Measurements from ENCODE around the gene RNF167.

RNF167 gene

DNA sequence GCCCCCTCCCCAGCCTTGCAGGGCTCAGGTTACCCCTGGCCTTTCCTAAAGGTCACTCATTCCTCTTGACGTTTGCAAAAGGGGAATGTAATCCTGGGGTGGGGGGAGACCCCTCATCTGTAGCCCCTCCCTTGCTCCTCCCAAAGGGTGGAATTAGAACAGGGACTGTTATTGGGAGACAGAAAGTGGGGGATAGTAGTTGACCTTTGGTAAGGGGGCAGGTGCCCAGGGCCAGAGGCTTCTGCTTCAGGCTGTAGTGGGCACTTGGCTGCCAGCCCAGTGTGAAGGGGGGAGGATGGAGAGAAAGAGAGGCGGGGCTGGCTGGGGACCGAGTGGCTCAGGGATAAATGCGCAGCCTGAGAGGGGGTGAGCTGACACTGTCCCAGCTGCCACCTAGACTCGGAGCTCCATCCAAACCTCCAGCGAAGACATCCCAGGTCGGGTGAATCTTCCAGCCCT, 10.7 kb downstream of the RNF167 start, which contains the start of gene ENO3:
Gene ENO3, plus strand, starts transcription at position 374 of the 459 bp plus-strand sequence. CDS start 711 bp downstream, outside the sequence.
- no peak for DNase-seq

DNA sequence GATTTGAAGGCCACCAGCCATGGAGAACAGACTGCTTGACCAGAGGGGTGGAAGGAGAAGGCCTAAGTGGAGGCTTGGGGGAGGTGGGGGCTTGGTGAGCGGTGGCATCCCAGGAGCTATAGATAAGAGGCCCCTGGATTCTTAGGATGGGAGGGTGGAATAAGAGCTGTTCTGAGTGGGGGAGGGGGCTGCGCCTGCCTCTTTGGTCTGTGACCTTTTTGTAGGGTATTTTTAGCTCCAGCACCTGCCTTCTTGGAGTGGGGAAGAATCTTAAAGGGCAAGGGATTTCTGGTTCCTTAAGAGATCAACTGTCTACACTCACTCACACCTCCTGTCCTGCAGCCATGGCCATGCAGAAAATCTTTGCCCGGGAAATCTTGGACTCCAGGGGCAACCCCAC, 11.4 kb downstream of the RNF167 start:
- no peak for DNase-seq

DNA sequence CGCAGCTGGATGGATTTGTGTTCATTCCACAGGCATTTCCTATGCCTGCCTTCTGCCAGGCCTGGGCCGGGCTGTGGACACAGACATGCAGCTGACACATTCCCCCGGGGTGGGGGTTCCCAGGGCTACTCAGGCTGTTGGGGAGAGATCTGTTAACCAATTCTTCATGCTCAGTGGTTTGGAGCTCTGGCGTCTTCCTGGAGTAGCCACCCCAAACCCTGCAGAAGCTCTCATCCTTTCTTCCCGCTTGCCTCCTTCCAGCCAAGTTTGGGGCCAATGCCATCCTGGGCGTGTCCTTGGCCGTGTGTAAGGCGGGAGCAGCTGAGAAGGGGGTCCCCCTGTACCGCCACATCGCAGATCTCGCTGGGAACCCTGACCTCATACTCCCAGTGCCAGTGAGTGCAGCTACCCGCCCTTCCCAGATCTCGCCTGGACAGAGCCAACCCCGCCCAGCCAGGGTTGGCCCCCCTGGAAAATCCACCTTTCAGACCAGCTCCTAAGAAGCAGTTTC, 13.4 kb downstream of the RNF167 start:
- no peak for DNase-seq

DNA sequence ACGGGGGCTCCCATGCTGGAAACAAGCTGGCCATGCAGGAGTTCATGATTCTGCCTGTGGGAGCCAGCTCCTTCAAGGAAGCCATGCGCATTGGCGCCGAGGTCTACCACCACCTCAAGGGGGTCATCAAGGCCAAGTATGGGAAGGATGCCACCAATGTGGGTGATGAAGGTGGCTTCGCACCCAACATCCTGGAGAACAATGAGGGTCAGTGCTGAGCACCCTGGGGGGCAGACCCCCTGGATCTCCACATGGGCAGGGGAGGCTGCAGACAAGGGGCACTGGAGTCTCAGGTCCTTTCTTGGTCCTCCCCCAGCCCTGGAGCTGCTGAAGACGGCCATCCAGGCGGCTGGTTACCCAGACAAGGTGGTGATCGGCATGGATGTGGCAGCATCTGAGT, 15.0 kb downstream of the RNF167 start:
- DNase-seq, result no peak

DNA sequence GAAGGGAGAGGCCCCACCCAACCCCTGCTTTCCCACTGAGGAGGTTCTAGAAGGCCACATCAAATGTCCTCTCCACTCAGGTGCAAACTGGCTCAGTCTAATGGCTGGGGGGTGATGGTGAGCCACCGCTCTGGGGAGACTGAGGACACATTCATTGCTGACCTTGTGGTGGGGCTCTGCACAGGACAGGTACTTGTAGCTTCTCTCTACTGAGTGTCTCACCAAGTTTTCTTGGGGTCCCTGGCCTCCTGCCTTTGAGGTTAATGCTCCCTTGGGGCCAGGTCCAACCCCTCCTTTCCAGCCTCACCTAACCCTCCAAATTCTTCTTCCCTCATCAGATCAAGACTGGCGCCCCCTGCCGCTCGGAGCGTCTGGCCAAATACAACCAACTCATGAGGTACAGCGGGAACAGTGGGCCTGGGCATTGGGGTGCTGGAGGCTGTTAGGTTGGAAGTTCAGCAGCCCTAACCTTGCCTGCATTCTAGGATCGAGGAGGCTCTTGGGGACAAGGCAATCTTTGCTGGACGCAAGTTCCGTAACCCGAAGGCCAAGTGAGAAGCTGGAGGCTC, 16.5 kb downstream of the RNF167 start:
- peak in 1 of 56 donors; percentile 21 for DNase-seq

DNA sequence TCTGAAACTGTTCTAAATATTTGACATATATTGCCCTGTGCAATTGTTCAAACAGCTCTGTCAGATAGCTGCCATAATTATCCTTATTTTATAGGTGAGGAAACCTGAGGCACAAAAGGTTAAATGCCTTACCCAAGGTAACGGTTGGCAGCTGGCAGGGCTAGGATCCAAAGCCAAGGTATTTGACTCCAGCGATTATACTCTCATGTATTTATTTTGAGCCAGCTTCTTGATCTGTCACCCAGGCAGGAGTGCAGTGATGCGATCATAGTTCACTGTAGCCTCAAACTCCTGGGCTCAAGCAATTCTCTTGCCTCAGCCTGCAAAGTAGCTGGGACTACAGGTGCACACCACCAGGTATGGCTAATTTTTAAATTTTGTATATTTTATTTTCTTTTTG, 18.0 kb downstream of the RNF167 start:
- no peak for DNase-seq

DNA sequence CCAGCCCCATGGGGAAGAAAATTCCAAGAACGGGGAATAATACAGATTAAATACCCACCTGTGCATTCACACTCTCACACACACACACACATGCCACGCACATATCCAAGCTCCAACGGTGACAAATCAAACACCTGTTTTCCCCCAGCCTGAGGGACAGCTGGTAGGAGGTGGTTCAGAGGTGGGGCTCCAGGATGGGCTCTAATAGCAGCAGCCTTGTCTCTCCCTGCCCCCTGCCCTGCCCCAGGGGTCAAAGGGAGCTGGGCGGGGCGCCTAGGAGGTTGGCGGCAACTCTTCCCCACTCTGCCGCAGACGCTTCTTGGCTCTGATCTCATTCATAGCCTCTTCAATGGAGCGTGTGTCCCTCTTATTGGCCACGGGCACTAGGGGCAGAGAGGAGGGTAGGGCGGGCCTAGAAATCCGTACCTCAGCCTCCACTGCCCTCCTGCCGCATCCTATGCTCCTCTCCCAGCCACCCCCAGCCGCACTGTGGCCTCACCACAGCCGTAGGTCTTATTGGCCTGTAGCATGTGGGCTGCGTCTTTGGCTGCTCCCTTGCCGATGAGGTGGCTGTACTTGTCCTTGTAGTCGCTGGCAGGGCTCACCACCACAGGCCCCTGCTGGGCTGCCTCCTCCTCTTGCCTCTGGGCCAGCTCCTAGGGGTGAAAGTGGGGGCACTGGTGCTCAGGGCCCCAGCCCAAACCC, 19.3 kb downstream of the RNF167 start:
- no peak for DNase-seq

DNA sequence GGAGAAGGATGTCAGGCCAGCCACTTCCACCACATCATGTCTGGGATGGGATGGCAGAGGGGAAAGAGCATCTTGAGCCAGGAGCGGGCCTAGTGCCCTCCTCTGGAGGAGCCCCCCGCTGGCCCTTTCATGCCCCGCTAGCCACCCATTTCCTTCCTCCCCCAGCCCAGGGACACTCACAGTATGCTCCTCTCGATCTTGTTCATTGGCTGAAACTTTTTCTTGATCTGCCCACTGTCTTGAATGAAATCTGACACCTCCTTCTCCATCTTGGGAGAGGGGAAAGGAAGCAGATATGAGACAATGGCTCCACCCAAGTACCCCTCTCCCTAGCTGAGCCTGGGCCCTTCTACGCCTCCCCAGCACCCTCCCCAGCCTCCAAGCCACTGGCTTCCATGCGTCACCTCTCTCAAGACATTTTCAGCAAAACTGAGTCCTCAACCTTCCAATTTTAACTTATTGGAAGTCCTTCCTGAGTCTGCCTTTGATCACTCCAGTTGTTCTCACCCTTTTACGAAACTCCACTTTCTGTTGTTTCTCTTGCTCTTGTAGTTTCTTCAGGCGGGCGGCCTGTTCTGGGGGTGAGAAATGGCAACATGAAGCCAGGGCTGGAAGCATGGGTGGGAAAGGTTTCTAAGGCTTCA, 20.3 kb downstream of the RNF167 start:
- no peak for DNase-seq

DNA sequence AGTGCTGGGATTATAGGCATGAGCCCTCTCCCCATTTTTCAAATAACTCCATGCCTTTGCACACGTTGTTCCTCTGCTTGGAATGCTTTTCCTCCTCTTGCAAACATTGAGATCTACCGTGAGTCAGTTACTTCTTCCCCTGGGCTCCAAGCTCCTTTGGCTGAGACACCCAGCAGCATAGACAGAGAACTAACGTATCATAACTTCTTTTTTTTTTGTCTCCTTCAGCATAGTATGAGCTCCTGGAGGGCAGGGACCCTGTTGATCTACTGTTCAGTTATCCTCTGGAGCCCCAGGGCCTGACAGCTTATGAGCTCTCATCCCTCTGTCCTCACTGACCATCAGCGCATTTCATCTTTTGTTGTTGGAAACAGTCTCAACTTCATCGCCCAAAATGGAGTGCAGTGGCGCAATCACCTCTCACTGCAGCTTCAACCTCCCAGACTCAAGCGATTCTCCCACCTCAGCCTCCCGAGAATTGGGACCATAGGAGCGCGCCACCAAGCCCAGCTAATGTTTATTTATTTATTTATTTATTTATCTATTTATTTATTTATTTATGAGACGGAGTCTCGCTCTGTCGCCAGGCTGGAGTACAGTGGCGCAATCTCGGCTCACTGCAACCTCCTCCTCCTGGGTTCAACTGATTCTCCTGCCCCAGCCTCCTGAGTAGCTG, 25.4 kb downstream of the RNF167 start:
- no peak for DNase-seq

DNA sequence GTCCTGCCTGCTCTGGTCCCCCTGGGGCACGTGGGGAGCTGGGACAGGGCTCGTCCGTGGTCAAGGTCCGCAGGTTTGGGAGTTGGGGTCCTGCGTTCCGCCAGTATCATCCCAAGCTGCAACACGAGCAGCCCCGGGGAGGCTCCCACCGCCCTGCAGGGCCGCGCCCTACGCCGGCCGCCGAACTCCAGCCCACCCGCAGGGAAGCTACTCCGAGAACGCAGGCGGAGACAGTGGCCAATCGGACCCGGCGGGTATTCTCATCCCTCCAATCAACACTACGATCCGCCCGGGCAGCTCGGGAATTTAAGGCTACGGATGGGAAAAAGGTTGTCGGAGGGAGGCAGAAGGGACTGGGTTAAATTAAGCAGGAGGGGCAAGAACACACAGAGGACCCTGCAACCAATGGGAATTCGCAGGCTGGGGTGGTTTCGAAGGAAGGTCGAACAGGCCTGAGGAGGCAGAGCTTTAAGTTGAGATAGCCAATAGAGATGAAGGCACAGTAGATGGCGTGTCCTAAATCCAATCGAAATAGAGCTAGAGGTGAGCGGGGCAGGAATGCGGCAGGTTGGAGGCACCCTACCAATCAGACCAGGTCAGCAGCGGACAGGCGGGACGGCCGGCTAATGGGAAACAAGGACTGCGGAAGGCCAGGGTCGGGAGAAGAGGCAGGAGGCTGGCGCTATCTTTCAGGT, 26.9 kb downstream of the RNF167 start:
- peak in 55 of 56 donors; percentile 94 to 100 (median 99) for DNase-seq

DNA sequence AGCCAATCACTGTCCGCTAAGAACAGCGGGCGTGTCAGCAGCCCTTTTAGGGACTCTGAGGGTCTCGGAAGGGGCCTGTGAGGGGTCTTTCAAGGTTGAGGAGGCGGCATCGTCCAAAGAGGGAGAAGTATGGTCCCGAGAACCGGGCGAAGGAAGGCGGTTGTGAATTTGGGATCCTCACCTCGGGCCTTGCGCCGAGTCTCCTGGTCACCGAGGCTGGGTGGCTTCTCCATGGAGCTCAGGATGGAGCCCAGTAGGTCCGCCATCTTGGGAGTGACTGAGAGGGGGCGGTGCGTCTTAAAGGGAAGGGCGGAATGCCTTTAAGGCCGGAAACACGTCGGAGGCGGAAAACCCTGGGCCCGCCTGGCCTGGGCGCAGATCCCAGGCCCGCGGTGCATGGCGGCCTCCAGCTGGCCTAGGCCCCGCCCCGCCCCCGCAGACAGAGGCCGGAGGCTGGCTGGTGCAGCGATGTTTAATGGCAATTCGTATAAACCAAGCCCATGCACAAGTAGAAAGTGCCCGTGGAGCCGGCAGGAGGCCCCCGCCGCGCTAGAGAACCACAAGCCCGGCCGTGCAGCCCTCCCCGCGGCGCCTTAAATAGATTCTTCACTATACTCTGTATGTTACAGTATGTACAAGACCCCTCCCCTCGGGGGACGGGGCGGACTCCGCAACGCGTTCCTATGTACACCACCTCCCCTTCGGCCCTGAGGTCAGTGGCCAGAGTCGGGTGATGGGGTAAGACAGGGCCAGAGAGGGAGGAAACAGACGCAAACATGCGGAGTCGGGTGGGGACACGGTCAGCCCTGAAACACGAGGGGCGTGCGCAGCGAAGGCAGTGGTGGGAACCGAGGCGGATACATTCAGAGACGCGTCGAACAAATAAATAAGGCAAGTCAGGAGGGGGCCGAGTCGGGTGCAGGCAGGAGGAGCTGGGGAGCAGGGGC, 27.7 kb downstream of the RNF167 start, which contains the start of gene SPAG7:
Gene SPAG7, minus strand, starts transcription at position 279 of the 947 bp plus-strand sequence. Its CDS starts 13 bp downstream, at position 266.
- peak; percentile 88 to 100 (median 97) for DNase-seq

DNA sequence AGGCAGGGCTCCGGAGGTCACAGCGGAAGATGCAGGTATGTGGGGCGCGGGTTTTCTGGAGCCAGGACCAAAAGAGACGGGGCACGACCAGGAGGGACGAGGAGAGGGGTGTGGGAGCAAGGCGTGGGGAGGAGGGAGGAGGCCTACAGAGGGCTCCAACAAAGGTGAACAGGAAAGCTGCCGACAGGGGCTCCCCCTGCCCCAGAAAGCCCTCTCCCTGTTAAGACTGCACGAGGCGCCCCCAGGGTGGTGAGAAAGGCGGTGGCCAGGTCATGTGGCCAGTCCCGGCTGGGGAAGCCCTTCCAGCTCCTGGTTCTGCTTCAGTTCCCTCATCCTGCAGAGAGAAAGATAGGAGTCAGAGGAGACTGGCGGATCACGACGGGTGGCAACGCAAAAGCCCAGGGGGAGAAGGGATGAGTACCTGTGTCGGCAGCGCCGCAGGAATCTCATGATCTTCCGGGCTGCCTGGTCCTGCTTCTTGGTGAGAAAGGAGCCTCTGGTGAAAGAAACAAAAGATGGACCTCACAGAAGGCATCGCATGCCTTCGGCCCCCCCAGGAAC, 28.5 kb downstream of the RNF167 start:
- peak in 9 of 56 donors; percentile 19 to 55 (median 36) for DNase-seq

DNA sequence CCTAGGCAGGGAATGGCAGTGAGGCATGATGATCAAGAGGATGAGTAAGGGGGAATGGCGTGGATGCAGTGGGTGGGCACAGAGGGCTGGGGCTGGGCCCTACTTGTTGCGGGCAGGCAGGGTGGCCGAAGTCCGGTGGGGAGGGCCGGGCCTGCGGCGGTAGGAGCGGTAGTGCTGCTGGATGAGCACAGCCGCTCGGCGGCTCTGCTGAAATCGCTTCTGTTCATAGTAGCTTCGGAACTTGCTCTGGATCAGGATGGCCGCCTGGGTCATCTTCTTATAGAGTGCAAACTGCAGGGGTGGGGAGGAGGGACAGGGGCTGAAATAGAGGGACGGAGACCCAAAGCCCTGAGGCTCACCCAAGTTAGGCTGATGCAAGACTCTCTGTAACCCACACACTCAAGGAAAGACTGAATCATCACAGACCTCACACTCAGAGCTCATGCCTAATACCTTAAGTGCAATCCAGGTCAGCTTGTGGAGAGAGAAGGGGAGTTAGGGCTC, 29.0 kb downstream of the RNF167 start:
- DNase-seq, result peak in 1 of 56 donors; percentile 7

DNA sequence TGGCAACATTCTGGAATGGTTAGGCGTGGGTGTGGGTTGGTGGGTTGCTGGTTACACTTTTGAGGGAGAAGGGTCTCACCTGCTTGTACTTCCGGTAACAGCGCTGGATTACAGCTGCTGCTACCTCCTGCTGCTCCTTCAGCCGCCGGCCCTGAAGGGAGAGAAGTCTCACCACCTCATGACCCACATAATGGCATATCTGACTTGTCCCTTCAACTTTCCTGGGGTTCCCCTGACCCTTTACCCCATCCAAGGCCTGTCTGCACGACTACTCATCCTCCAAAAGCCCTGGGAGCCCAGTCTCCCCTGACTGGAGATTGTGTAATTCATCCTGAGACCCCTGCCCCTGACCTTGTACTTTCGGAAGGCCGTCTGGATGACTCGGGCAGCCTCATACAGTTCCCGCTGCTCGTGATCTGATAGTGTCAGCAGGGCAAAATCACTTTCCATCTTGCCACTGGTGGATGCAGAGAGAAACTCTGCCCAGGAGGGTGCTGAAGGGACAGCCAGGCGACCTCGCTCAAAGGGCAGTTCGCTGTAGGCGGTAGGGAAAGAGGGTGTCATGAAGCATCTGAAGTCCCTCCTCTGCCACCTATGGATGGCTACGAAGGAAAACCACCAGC, 29.6 kb downstream of the RNF167 start:
- no peak for DNase-seq

DNA sequence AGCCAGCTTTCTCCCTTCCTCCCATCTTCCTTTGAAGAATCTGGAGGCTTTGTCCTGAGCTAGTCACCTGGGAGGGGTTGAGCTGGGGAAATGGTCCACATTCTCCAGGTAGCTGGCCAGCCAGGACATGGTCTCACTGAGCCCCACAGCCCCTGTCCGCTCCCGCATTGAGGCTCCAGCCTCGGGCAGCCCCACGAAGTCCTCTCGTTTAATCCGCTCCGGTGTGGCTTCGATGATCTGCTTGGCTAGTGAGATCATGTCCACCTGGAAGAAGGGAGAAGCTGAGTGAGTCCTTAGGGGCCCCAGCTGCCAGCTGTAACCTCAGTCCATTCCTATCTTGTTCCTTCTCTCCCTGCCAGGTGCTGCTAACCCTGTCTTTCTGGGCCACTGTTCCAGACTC, 30.2 kb downstream of the RNF167 start:
- no peak for DNase-seq

DNA sequence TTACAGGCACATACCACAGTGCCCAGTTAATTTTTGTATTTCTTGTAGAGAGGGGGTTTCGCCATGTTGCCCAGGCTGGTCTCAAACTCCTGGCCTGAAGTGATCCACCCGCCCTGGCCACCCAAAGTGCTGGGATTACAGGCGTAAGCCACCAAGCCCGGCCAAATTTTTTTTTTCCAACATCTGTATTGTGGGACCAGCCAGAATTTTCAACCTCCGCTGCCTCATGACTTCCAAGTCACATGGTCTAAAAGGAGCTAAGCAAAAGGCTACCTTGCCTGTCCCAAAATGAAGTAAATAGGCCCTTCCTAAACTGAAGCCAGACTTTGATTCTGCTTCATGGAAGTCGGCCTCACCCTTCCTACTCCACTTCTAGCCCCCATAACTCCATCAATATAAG, 31.8 kb downstream of the RNF167 start:
- DNase-seq, result no peak

DNA sequence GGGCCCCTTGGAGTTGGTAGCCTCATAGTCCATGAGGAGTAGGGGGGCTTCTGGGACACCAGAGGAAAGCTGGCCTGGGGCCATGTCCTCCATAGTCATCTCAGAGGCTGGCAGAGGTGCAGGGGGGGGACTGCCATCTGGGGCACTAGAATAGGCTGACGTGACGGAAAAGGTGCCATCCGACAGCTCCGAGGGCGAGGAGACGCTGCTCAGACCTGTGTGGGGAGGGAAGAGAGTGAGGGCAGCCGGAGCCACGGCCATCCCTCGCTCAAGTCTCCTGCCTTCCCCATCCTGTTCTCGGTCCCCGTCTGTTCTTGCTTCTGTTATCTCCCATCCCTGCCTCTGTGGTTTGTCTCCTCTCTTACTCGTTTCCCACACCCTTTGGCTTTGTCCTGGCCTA, 32.3 kb downstream of the RNF167 start:
- no peak for DNase-seq

DNA sequence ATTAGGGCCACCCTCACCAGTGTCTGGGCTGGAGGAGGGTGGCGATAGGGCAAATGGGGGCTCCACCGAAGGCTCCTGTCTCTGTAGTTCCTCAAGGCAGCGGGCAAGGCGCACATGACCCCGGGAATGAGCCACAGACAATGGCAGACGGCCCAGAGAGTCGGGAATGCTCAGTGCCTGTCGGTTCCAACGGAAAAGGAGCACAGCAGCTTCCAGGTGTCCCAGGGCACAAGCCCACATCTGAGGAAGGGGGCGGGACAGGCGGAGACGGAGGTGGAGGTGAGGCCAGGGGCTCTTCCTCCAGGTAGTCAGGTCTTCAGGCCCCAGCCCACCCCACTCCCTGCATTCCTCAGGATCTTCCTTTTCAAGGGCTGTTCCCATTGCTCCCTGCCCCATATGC, 32.7 kb downstream of the RNF167 start:
- no peak for DNase-seq
